OCI-LY3 (cell line): Measurements from ENCODE around the gene CDC25B.
"Not testable (repeated sequence)": the region's sequence is repeated elsewhere in the genome, so short reads cannot be mapped to it uniquely, and the experiment has no call there.

ENCODE experiments used
- H2AFZ ChIP-seq: fragments of 200-600, 300-600 bp; shearing (Covaris generic); 2 replicates; pipeline ENCODE4 v1.6.0; 2014; ENCODE audit warnings: antibody characterized with exemption, low read depth, low read length
- H3K27ac ChIP-seq: fragments of 200-600, 300-600 bp; sonication (generic); 2 replicates; pipeline ENCODE4 v1.5.1; 2014; ENCODE audit warnings: mild to moderate bottlenecking, low read length, moderate library complexity, mixed read lengths
- H3K27me3 ChIP-seq: fragments of 200-600, 300-600 bp; sonication (generic); 2 replicates; pipeline ENCODE4 v1.6.1; 2014; ENCODE audit warnings: low read depth, low read length, mixed read lengths
- H3K36me3 ChIP-seq: fragments of 200-600, 300-600 bp; sonication (generic); replicated peaks from 2 replicates; pipeline ENCODE3; 2014; ENCODE audit warnings: low read depth, low read length, mixed read lengths
- H3K4me1 ChIP-seq: fragments of 300-600, 200-600 bp; sonication (generic); 2 replicates; pipeline ENCODE4 v1.6.1; 2014; ENCODE audit warnings: low read length, mixed read lengths
- H3K4me2 ChIP-seq: fragments of 200-600, 300-600 bp; sonication (generic); 2 replicates; pipeline ENCODE4 v1.6.1; 2014; ENCODE audit warnings: low read length, mixed read lengths
- H3K4me3 ChIP-seq: fragments of 300-600, 200-600 bp; sonication (generic); 2 replicates; pipeline ENCODE4 v1.5.1; 2014; ENCODE audit warnings: antibody characterized with exemption, mild to moderate bottlenecking, low read length, moderate library complexity
- H3K79me2 ChIP-seq: fragments of 300-600, 200-600 bp; shearing (Covaris generic); 2 replicates; pipeline ENCODE4 v1.6.1; 2014; ENCODE audit warnings: mild to moderate bottlenecking, low read length, mixed read lengths
- H3K9ac ChIP-seq: fragments of 300-600, 200-600 bp; shearing (Covaris generic); 2 replicates; pipeline ENCODE4 v1.6.0; 2014; ENCODE audit warnings: mild to moderate bottlenecking, low read length, moderate library complexity
- H3K9me3 ChIP-seq: fragments of 200-600, 300-600 bp; shearing (Covaris generic); 2 replicates; pipeline ENCODE4 v1.6.1; 2014; ENCODE audit warnings: low read length, mixed read lengths; ENCODE audit not compliant: insufficient read depth
- H4K20me1 ChIP-seq: fragments of 200-600, 300-600 bp; sonication (generic); 2 replicates; pipeline ENCODE4 v1.6.1; 2016; ENCODE audit warnings: low read length, mixed read lengths; ENCODE audit not compliant: insufficient read depth
- CTCF ChIP-seq: fragments of 200-600, 300-600 bp; sonication (generic); IDR thresholded peaks from 2 replicates; pipeline ENCODE4 v1.5.1; 2014; ENCODE audit warnings: antibody characterized with exemption, low read length, low read depth
- EZH2phosphoT487 ChIP-seq: fragments of 200-600 bp; shearing (Covaris generic); IDR thresholded peaks from 2 replicates; pipeline ENCODE4 v1.6.1; 2018; ENCODE audit warnings: antibody characterized with exemption, mixed run types, low read depth

Gene CDC25B

GRCh38 chr20:3825526-3825925, 29.4 kb downstream of the CDC25B start:
- no peak overlapping the region for H2AFZ ChIP-seq
- peaks cover 6% of the 10 kb centered on the region for H3K4me1 ChIP-seq
- H3K4me3 ChIP-seq = no peak overlapping the region
- H3K4me2 ChIP-seq = no peak overlapping the region
- H3K79me2 ChIP-seq = peaks cover 7% of the 10 kb centered on the region
- peaks cover 22% of the 10 kb centered on the region for H3K36me3 ChIP-seq
- H3K27me3 ChIP-seq = no peaks in the 10 kb centered on the region
- H3K9ac ChIP-seq = no peak overlapping the region
- no peaks in the 10 kb centered on the region for H3K9me3 ChIP-seq
- H4K20me1 ChIP-seq = no peaks in the 10 kb centered on the region
- H3K27ac ChIP-seq = no peak overlapping the region
- TF ChIP-seq CTCF (no peak), EZH2phosphoT487 (no peak)

- H3K4me3 ChIP-seq = no peak overlapping the region
- H2AFZ ChIP-seq = no peak overlapping the region
- H3K9ac ChIP-seq = no peak overlapping the region
- peaks cover 2% of the 10 kb centered on the region for H3K4me1 ChIP-seq
- H3K27ac ChIP-seq = no peak overlapping the region
- no peaks in the 10 kb centered on the region for H3K9me3 ChIP-seq
- no peaks in the 10 kb centered on the region for H4K20me1 ChIP-seq
- no peak overlapping the region for H3K4me2 ChIP-seq
- peaks cover 2% of the 10 kb centered on the region for H3K79me2 ChIP-seq
- H3K27me3 ChIP-seq = no peaks in the 10 kb centered on the region
- peaks cover 22% of the 10 kb centered on the region for H3K36me3 ChIP-seq
- TF ChIP-seq EZH2phosphoT487 = no peak
- no peak for TF ChIP-seq CTCF
Measured at GRCh38 chr20:3826420-3826819, 30.3 kb downstream of the CDC25B start.

GRCh38 chr20:3828798-3829197, 32.7 kb downstream of the CDC25B start:
- Histone ChIP-seq H3K36me3 (peaks cover 14% of the 10 kb centered on the region), H3K4me3 (no peak overlapping the region), H4K20me1 (no peaks in the 10 kb centered on the region), H3K4me2 (no peak overlapping the region), H3K4me1 (no peaks in the 10 kb centered on the region), H3K27ac (no peak overlapping the region), H2AFZ (no peak overlapping the region), H3K79me2 (no peaks in the 10 kb centered on the region), H3K9ac (no peak overlapping the region), H3K9me3 (no peaks in the 10 kb centered on the region), H3K27me3 (no peaks in the 10 kb centered on the region)
- TF ChIP-seq CTCF = no peak

GRCh38 chr20:3829891-3830290, 33.8 kb downstream of the CDC25B start:
- H4K20me1 ChIP-seq, H3K27me3 ChIP-seq, H3K4me2 ChIP-seq, H3K36me3 ChIP-seq, H3K9me3 ChIP-seq, H3K79me2 ChIP-seq, H3K27ac ChIP-seq, H3K4me1 ChIP-seq, H3K9ac ChIP-seq, H3K4me3 ChIP-seq, H2AFZ ChIP-seq: not testable (repeated sequence)

- Histone ChIP-seq H3K9ac (no peak overlapping the region), H3K4me2 (no peak overlapping the region), H3K4me1 (no peaks in the 10 kb centered on the region), H3K27ac (no peak overlapping the region), H4K20me1 (no peaks in the 10 kb centered on the region), H2AFZ (no peak overlapping the region), H3K79me2 (no peaks in the 10 kb centered on the region), H3K36me3 (peaks cover 3% of the 10 kb centered on the region), H3K9me3 (no peaks in the 10 kb centered on the region), H3K27me3 (no peaks in the 10 kb centered on the region), H3K4me3 (no peak overlapping the region)
- TF ChIP-seq EZH2phosphoT487 = no peak
- TF ChIP-seq CTCF = no peak
Measured at GRCh38 chr20:3836132-3836531, 40.0 kb downstream of the CDC25B start.
